Muscle of leg (tissue), 11 donors: Measurements from ENCODE around the gene MLEC. TPM values are rescaled to one million over a fixed set of nuclear protein-coding genes. Genes with fewer than 3 reads are reported as not detected.
A peak's percentile ranks its signal among the peaks of the same experiment; 100 is the strongest.

ENCODE experiments used
- DNase-seq: peaks from one replicate; pipeline ENCODE4 v3.0.0; 2013
- H3K27ac ChIP-seq: one replicate; pipeline ENCODE4 v1.5.1; 2013; ENCODE audit warnings: mild to moderate bottlenecking, low read length, control low read depth
- H3K27me3 ChIP-seq: one replicate; pipeline ENCODE4 v1.6.1; 2013; ENCODE audit warnings: low read length; ENCODE audit not compliant: control insufficient read depth, insufficient read depth
- H3K36me3 ChIP-seq: one replicate; pipeline ENCODE4 v1.6.1; 2013; ENCODE audit warnings: low read length; ENCODE audit not compliant: control insufficient read depth, insufficient read depth
- H3K4me1 ChIP-seq: one replicate; pipeline ENCODE4 v1.6.1; 2013; ENCODE audit warnings: low read length; ENCODE audit not compliant: control insufficient read depth, insufficient read depth
- H3K4me3 ChIP-seq: one replicate; pipeline ENCODE4 v1.5.1; 2013; ENCODE audit warnings: low read length, control low read depth
- H3K9me3 ChIP-seq: replicated peaks from 2 replicates; pipeline ENCODE4 v1.6.1; 2013; ENCODE audit warnings: low read depth, low read length; ENCODE audit not compliant: control insufficient read depth
- WGBS: methylation state at CpG from one replicate; pipeline ENCODE4 v1.1.5; 2013; ENCODE audit warnings: missing lambda C conversion rate; ENCODE audit not compliant: insufficient coverage; 5-methylcytosine and 5-hydroxymethylcytosine counted together
- polyA plus RNA-seq, 8 donors: library from polyadenylated mRNA; unstranded; fragments of 120-200 nt; gene quantifications; one replicate each; pipeline versions ENCODE4 v1.2.1 to v1.2.3, GENCODE V29; 2013; ENCODE audit warnings: inconsistent platforms in 1 of 8, low replicate concordance in 1 of 8; ENCODE audit not compliant: insufficient read length in 8 of 8, insufficient read depth in 1 of 8
- total RNA-seq: library from RNA; stranded (reverse); fragments of 120-200 nt; gene quantifications from one replicate; pipeline ENCODE4 v1.2.4, GENCODE V29; 2013

MLEC gene
- total and polyA plus RNA-seq, 9 donors = 60.5 to 98.4 (median 78.2) TPM

- Histone ChIP-seq H3K9me3 (no peaks in the 10 kb centered on the region), H3K27me3 (no peaks in the 10 kb centered on the region), H3K4me1 (no peaks in the 10 kb centered on the region), H3K4me3 (no peak overlapping the region), H3K27ac (peak overlapping the region; percentile 17), H3K36me3 (no peaks in the 10 kb centered on the region)
- no peak for DNase-seq
- 52% methylated on average over 2 of the region's 7 CpGs for WGBS
Observed at GRCh38 chr12:120677765-120678473, 9.0 kb upstream of the MLEC start.

GRCh38 chr12:120678572-120678971 is 8.4 kb upstream of the MLEC start:
- no peaks in the 10 kb centered on the region for H3K36me3 ChIP-seq
- WGBS = no CpG with 5 or more reads among the region's 8 CpGs
- no peak overlapping the region for H3K27ac ChIP-seq
- no peaks in the 10 kb centered on the region for H3K4me1 ChIP-seq
- no peak overlapping the region for H3K4me3 ChIP-seq
- H3K27me3 ChIP-seq = no peaks in the 10 kb centered on the region
- no peaks in the 10 kb centered on the region for H3K9me3 ChIP-seq
- no peak for DNase-seq

GRCh38 chr12:120680165-120680738 is 6.7 kb upstream of the MLEC start:
- DNase-seq = no peak
- Histone ChIP-seq H3K9me3 (no peaks in the 10 kb centered on the region), H3K36me3 (no peaks in the 10 kb centered on the region), H3K4me1 (no peaks in the 10 kb centered on the region), H3K27me3 (no peaks in the 10 kb centered on the region), H3K27ac (no peak overlapping the region), H3K4me3 (no peak overlapping the region)
- 43% methylated on average over 3 of the region's 5 CpGs for WGBS

GRCh38 chr12:120684523-120684932 is 2.4 kb upstream of the MLEC start:
- Histone ChIP-seq H3K27me3 (no peaks in the 10 kb centered on the region), H3K9me3 (no peaks in the 10 kb centered on the region), H3K36me3 (no peaks in the 10 kb centered on the region), H3K4me1 (peaks cover 18% of the 10 kb centered on the region), H3K4me3 (no peak overlapping the region), H3K27ac (no peak overlapping the region)
- WGBS = 52% methylated on average over 5 of the region's 8 CpGs
- DNase-seq = no peak

GRCh38 chr12:120685522-120685921 is 1.4 kb upstream of the MLEC start:
- WGBS = 60% methylated on average over 1 of the region's 3 CpGs
- H3K4me1 ChIP-seq = peaks cover 20% of the 10 kb centered on the region

GRCh38 chr12:120686151-120686689 is 729 bp upstream of the MLEC start:
- DNase-seq = peak; percentile 98
- Histone ChIP-seq H3K9me3 (no peaks in the 10 kb centered on the region), H3K27ac (peak overlapping the region; percentile 99), H3K27me3 (no peaks in the 10 kb centered on the region), H3K36me3 (no peaks in the 10 kb centered on the region), H3K4me3 (peak overlapping the region; percentile 78), H3K4me1 (peaks cover 23% of the 10 kb centered on the region)
- 0% methylated on average over 33 of the region's 46 CpGs for WGBS

More at GRCh38 chr12:120685522-120685921, 1.4 kb upstream of the MLEC start:
- H3K27ac ChIP-seq = peak overlapping the region; percentile 99
- H3K36me3 ChIP-seq = no peaks in the 10 kb centered on the region
- H3K27me3 ChIP-seq = no peaks in the 10 kb centered on the region
- H3K4me3 ChIP-seq = no peak overlapping the region
- H3K9me3 ChIP-seq = no peaks in the 10 kb centered on the region
- no peak for DNase-seq

GRCh38 chr12:120687578-120688289 is 785 bp downstream of the MLEC start:
- Histone ChIP-seq H3K27me3 (no peaks in the 10 kb centered on the region), H3K4me3 (peak overlapping the region; percentile 75), H3K9me3 (no peaks in the 10 kb centered on the region), H3K4me1 (peaks cover 23% of the 10 kb centered on the region), H3K36me3 (no peaks in the 10 kb centered on the region), H3K27ac (peak overlapping the region; percentile 71)
- DNase-seq = peak; percentile 61
- WGBS = 0% methylated on average over 15 of the region's 31 CpGs

GRCh38 chr12:120688527-120689071 is 1.6 kb downstream of the MLEC start:
- Histone ChIP-seq H3K4me1 (peaks cover 23% of the 10 kb centered on the region), H3K4me3 (peak overlapping the region; percentile 75), H3K27ac (peak overlapping the region; percentile 31), H3K9me3 (no peaks in the 10 kb centered on the region), H3K27me3 (no peaks in the 10 kb centered on the region), H3K36me3 (peaks cover 4% of the 10 kb centered on the region)
- DNase-seq = peak; percentile 40
- WGBS = 28% methylated on average over 2 of the region's 6 CpGs

- H3K4me1 ChIP-seq = peaks cover 23% of the 10 kb centered on the region
- H3K4me3 ChIP-seq = peak overlapping the region; percentile 75
- H3K36me3 ChIP-seq = peaks cover 13% of the 10 kb centered on the region
- no peaks in the 10 kb centered on the region for H3K27me3 ChIP-seq
- WGBS = 50% methylated on average over 2 of the region's 6 CpGs
- DNase-seq = no peak
- no peaks in the 10 kb centered on the region for H3K9me3 ChIP-seq
- no peak overlapping the region for H3K27ac ChIP-seq
Observed at GRCh38 chr12:120689397-120690082, 2.6 kb downstream of the MLEC start.
